DOHH2 (cell line): ENCODE measurements around the gene SLC30A10.

Experiments
- H3F3A ChIP-seq: fragments of 200-600 bp; sonication (generic), shearing (Covaris generic); 2 replicates; pipeline ENCODE4 v1.6.0; 2016; ENCODE audit warnings: antibody characterized with exemption, mild to moderate bottlenecking; ENCODE audit not compliant: control insufficient read depth, insufficient read depth
- H3K27ac ChIP-seq: fragments of 200-600 bp; sonication (generic); 2 replicates; pipeline ENCODE4 v1.5.1; 2014; ENCODE audit warnings: low read depth, mild to moderate bottlenecking, low read length, moderate library complexity
- H3K27me3 ChIP-seq: fragments of 200-600 bp; sonication (generic); 2 replicates; pipeline ENCODE4 v1.6.1; 2014; ENCODE audit warnings: mild to moderate bottlenecking, low read length, mixed read lengths; ENCODE audit not compliant: control insufficient read depth
- H3K36me3 ChIP-seq: fragments of 200-600 bp; sonication (generic); 2 replicates; pipeline ENCODE4 v1.6.1; 2014; ENCODE audit warnings: mild to moderate bottlenecking, low read length, moderate library complexity, mixed read lengths; ENCODE audit not compliant: control insufficient read depth
- H3K4me1 ChIP-seq: fragments of 200-600 bp; sonication (generic); 2 replicates; pipeline ENCODE4 v1.6.1; 2014; ENCODE audit warnings: mild to moderate bottlenecking, low read length, mixed read lengths; ENCODE audit not compliant: control insufficient read depth
- H3K4me2 ChIP-seq: fragments of 200-600 bp; sonication (generic); 2 replicates; pipeline ENCODE4 v1.6.0; 2014; ENCODE audit warnings: mild to moderate bottlenecking, low read length, moderate library complexity
- H3K4me3 ChIP-seq: fragments of 200-600 bp; sonication (generic); 2 replicates; pipeline ENCODE4 v1.5.1; 2014; ENCODE audit warnings: mild to moderate bottlenecking, low read length, mixed read lengths
- H3K79me2 ChIP-seq: fragments of 200-600 bp; sonication (generic); 2 replicates; pipeline ENCODE4 v1.6.1; 2014; ENCODE audit warnings: mild to moderate bottlenecking, low read length, mixed read lengths; ENCODE audit not compliant: control insufficient read depth
- H3K9me2 ChIP-seq: fragments of 200-600 bp; sonication (generic); replicated peaks from 2 replicates; pipeline ENCODE4 v1.6.1; 2014; ENCODE audit warnings: mild to moderate bottlenecking, low read length, mixed read lengths; ENCODE audit not compliant: control insufficient read depth
- H3K9me3 ChIP-seq: fragments of 200-600 bp; sonication (generic); 2 replicates; pipeline ENCODE4 v1.6.1; 2014; ENCODE audit warnings: antibody characterized with exemption, low read length, mixed read lengths; ENCODE audit not compliant: control insufficient read depth, insufficient read depth
- H4K20me1 ChIP-seq: fragments of 200-600 bp; sonication (generic); 2 replicates; pipeline ENCODE4 v1.6.0; 2014; ENCODE audit warnings: low read depth, mild to moderate bottlenecking, antibody characterized with exemption, low read length, moderate library complexity; ENCODE audit not compliant: control insufficient read depth, insufficient read depth
- EZH2phosphoT487 ChIP-seq: fragments of 200-600 bp; sonication (generic); IDR thresholded peaks from 2 replicates; pipeline ENCODE4 v1.6.1; 2017; ENCODE audit warnings: borderline replicate concordance, mild to moderate bottlenecking, antibody characterized with exemption, low read length, moderate library complexity, mixed read lengths
- TF ChIP-seq, protein P1 (sequence below): fragments of 200-600 bp; sonication (generic); IDR thresholded peaks from one replicate; pipeline ENCODE4 v1.5.1; 2014; ENCODE audit warnings: antibody characterized with exemption, mild to moderate bottlenecking, low read depth, low read length; ENCODE audit not compliant: poor library complexity, severe bottlenecking

The SLC30A10 gene

DNA sequence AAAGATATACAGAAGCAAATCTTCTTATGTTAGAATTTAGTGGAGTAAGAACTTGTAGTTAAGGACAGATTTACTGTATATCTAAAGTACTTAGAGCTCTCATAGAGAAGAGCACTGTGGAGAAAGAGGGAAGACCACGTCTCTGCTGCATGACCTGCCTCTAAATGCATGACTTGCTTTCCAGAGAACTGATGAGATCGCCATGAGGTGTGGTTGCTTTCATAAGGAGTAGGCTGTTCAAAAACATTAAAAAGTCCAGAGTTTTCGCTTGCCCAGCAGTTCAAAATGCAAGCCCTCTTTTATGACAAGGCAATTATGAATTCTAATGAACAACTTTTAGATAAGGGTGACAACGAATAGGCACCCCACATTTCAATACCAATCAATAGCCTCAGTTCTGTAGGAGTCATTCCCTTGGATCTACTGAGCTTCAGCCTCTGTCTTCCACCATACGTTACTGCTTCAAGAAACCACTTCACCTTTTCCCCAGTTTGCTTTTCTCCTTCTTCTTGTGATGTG, 24.9 kb downstream of the SLC30A10 start:
- Histone ChIP-seq H3K4me1 (no peaks in the 10 kb centered on the region), H3K9me2 (no peaks in the 10 kb centered on the region), H4K20me1 (no peaks in the 10 kb centered on the region), H3F3A (no peaks in the 10 kb centered on the region), H3K79me2 (no peaks in the 10 kb centered on the region), H3K9me3 (no peaks in the 10 kb centered on the region), H3K27ac (no peak overlapping the region), H3K27me3 (no peaks in the 10 kb centered on the region), H3K4me3 (no peak overlapping the region), H3K4me2 (no peak overlapping the region), H3K36me3 (no peaks in the 10 kb centered on the region)
- TF ChIP-seq EZH2phosphoT487, result no peak
- TF ChIP-seq, protein P1, sequence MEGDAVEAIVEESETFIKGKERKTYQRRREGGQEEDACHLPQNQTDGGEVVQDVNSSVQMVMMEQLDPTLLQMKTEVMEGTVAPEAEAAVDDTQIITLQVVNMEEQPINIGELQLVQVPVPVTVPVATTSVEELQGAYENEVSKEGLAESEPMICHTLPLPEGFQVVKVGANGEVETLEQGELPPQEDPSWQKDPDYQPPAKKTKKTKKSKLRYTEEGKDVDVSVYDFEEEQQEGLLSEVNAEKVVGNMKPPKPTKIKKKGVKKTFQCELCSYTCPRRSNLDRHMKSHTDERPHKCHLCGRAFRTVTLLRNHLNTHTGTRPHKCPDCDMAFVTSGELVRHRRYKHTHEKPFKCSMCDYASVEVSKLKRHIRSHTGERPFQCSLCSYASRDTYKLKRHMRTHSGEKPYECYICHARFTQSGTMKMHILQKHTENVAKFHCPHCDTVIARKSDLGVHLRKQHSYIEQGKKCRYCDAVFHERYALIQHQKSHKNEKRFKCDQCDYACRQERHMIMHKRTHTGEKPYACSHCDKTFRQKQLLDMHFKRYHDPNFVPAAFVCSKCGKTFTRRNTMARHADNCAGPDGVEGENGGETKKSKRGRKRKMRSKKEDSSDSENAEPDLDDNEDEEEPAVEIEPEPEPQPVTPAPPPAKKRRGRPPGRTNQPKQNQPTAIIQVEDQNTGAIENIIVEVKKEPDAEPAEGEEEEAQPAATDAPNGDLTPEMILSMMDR, result no peak

DNA sequence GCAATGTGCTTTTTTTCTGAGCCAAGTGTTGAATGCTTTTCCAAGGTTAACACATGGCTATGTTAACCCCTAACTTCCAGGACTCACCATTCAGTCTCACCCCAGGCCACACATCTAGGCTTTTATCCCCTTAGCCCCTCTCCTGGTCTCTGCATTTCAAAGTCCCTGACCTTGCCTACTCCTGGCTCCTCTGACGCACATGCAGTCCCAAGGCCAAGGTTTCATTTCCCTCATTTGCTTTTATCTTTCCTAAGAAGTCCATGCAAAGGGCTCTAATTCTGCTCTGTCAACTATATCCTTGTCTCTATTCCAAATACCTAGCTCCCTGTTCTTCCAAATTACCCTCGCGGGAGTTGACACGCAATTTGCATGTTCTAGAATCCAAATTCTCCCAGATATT, 25.4 kb downstream of the SLC30A10 start:
- TF ChIP-seq, protein P1, result no peak
- no peak for TF ChIP-seq EZH2phosphoT487
- no peak overlapping the region for H3K27ac ChIP-seq
- no peaks in the 10 kb centered on the region for H3K9me2 ChIP-seq
- no peaks in the 10 kb centered on the region for H4K20me1 ChIP-seq
- no peaks in the 10 kb centered on the region for H3F3A ChIP-seq
- H3K79me2 ChIP-seq, result no peaks in the 10 kb centered on the region
- no peaks in the 10 kb centered on the region for H3K4me1 ChIP-seq
- no peaks in the 10 kb centered on the region for H3K9me3 ChIP-seq
- no peaks in the 10 kb centered on the region for H3K36me3 ChIP-seq
- H3K4me3 ChIP-seq, result no peak overlapping the region
- no peaks in the 10 kb centered on the region for H3K27me3 ChIP-seq
- no peak overlapping the region for H3K4me2 ChIP-seq

DNA sequence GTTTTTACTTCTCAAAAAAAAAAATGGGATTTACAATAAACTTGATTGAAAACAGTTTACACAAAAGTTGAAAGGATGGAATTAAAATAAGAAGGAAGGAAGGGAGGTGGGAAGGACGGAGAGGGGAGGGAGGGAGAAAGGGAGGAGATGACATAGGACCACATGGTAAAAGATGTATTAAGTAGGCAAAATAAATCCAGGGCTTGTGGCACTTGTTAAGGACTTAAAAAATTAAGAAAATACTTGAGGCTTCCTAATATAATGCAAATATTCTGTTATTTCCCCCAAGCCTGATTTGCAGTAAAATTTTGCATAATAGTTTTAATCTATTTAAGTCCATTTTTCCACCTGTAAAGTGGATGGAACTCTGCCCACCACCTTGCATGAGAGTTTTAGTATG, 27.5 kb downstream of the SLC30A10 start:
- Histone ChIP-seq H3K79me2 (no peaks in the 10 kb centered on the region), H3K36me3 (no peaks in the 10 kb centered on the region), H3K9me2 (no peaks in the 10 kb centered on the region), H3K27me3 (no peaks in the 10 kb centered on the region), H3K4me1 (no peaks in the 10 kb centered on the region), H3K4me2 (no peak overlapping the region), H3K4me3 (no peak overlapping the region), H3K27ac (no peak overlapping the region), H3F3A (no peaks in the 10 kb centered on the region), H3K9me3 (no peaks in the 10 kb centered on the region), H4K20me1 (no peaks in the 10 kb centered on the region)
- TF ChIP-seq EZH2phosphoT487, result no peak
- TF ChIP-seq, protein P1, result no peak

DNA sequence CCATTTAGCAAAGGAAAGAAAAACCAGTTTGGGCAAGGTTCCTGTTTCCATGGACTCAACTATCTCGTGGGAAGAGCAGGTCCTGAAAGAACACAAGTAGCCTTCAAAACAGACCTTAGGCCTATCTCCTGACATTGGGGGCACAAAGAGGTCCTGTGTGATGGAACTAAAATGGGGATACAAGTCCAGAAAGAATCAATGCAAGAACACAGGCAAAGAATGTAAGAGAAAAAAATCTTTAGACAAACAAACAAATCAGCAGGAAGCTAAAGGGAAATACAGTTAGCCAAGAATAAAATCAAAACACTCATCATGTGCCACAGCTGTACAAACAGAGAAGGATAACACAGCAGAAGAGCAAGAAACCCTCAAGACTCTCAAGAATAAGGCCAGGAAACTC, 28.2 kb downstream of the SLC30A10 start:
- no peaks in the 10 kb centered on the region for H3K4me1 ChIP-seq
- H3K27ac ChIP-seq, result no peak overlapping the region
- no peaks in the 10 kb centered on the region for H3K79me2 ChIP-seq
- no peaks in the 10 kb centered on the region for H3F3A ChIP-seq
- no peaks in the 10 kb centered on the region for H3K9me3 ChIP-seq
- H3K27me3 ChIP-seq, result 0 out of 2 replicates have a peak, but pooled peaks cover 4% of the 10 kb centered on the region
- no peak for TF ChIP-seq EZH2phosphoT487
- TF ChIP-seq, protein P1, result no peak
- H3K36me3 ChIP-seq, result no peaks in the 10 kb centered on the region
- no peaks in the 10 kb centered on the region for H3K9me2 ChIP-seq
- no peaks in the 10 kb centered on the region for H4K20me1 ChIP-seq
- H3K4me2 ChIP-seq, result no peak overlapping the region
- no peak overlapping the region for H3K4me3 ChIP-seq
